KMS-11 (cell line): ENCODE results near the gene PTP4A1.

Experiments
- H2AFZ ChIP-seq: fragments of 200-600 bp; sonication (generic); 2 replicates; pipeline ENCODE4 v1.6.1; 2016; ENCODE audit warnings: antibody characterized with exemption, mixed run types, low read depth
- H3K27ac ChIP-seq: fragments of 200-600 bp; sonication (generic); 2 replicates; pipeline ENCODE4 v1.6.1; 2016; ENCODE audit warnings: mild to moderate bottlenecking, mixed run types
- H3K27me3 ChIP-seq: fragments of 200-600 bp; sonication (generic); 2 replicates; pipeline ENCODE4 v1.6.1; 2017; ENCODE audit warnings: mild to moderate bottlenecking, low read depth, mixed run types, moderate library complexity; ENCODE audit not compliant: insufficient read depth
- H3K36me3 ChIP-seq: fragments of 200-600 bp; sonication (generic); 2 replicates; pipeline ENCODE4 v1.6.1; 2017; ENCODE audit warnings: mild to moderate bottlenecking, mixed run types; ENCODE audit not compliant: insufficient read depth
- H3K4me1 ChIP-seq: fragments of 200-600 bp; sonication (generic); 2 replicates; pipeline ENCODE4 v1.6.1; 2016; ENCODE audit warnings: mild to moderate bottlenecking, low read depth, mixed run types; ENCODE audit not compliant: poor library complexity, severe bottlenecking
- H3K4me2 ChIP-seq: fragments of 200-600 bp; sonication (generic); 2 replicates; pipeline ENCODE4 v1.7.0; 2016; ENCODE audit warnings: mild to moderate bottlenecking, mixed run types
- H3K4me3 ChIP-seq: fragments of 200-600 bp; sonication (generic); IDR thresholded peaks from 2 replicates; pipeline ENCODE4 v1.6.1; 2017; ENCODE audit warnings: low read depth, low read length, mixed read lengths; ENCODE audit not compliant: insufficient read depth
- H3K79me2 ChIP-seq: fragments of 200-600 bp; sonication (generic); 2 replicates; pipeline ENCODE4 v1.6.1; 2016; ENCODE audit warnings: low read depth, mixed run types; ENCODE audit not compliant: insufficient read depth
- H3K9ac ChIP-seq: fragments of 200-600 bp; sonication (generic); 2 replicates; pipeline ENCODE4 v1.6.1; 2016; ENCODE audit warnings: mild to moderate bottlenecking, mixed run types
- H4K20me1 ChIP-seq: fragments of 200-600 bp; sonication (generic); 2 replicates; pipeline ENCODE4 v1.6.1; 2016; ENCODE audit warnings: mild to moderate bottlenecking, mixed run types; ENCODE audit not compliant: insufficient read depth
- CTCF ChIP-seq: fragments of 200-600 bp; sonication (generic); conservative IDR thresholded peaks from 2 replicates; pipeline ENCODE4 v1.6.1; 2017; ENCODE audit warnings: low read depth, mild to moderate bottlenecking, antibody characterized with exemption, low read length, moderate library complexity, mixed read lengths

Gene PTP4A1

DNA sequence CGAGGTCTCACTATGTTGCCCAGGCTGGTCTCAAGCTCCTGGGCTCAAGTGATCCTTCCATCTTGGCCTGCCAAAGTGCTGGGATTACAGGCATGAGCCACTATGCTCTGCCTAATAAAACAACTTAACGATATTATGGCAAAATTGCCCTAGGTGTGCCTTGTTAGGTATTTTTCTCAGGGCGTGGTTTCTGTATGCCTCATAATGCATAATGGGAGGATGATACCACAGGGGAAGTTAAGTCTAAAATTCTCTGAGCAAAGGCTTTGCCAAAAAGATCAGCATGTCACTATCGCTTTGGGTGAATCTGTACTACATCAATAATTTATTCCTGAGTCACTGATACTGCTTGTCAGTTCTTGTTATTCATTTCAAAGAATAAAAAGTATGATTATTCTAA is 15.9 kb upstream of the PTP4A1 start:
- TF ChIP-seq CTCF = no peak
- no peaks in the 10 kb centered on the region for H3K79me2 ChIP-seq

DNA sequence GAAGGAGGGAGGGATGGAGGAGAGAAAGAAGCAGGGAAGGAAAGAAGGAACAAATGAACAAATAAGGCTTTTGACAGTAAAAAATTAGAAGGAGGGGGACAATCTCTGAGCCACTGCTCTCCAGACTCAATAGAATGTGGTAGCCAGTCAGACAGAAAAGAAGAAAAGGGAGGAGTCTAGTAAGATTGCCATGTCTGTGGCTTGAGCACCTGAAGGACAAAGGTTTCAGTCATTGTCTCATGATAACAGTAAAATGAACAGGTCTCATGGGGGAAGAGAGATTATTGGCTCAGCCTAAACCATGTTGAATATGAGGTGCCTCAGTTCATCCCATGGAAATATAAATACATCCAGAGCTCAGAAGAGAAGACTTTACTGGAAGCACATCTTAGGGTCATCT is 14.0 kb upstream of the PTP4A1 start:
- H3K4me2 ChIP-seq = no peak overlapping the region
- H4K20me1 ChIP-seq = no peaks in the 10 kb centered on the region
- no peak overlapping the region for H3K27ac ChIP-seq
- H3K4me3 ChIP-seq = no peak overlapping the region
- no peaks in the 10 kb centered on the region for H3K36me3 ChIP-seq
- no peak overlapping the region for H3K9ac ChIP-seq
- H3K79me2 ChIP-seq = no peaks in the 10 kb centered on the region
- no peak overlapping the region for H2AFZ ChIP-seq
- H3K27me3 ChIP-seq = no peaks in the 10 kb centered on the region
- H3K4me1 ChIP-seq = no peaks in the 10 kb centered on the region
- TF ChIP-seq CTCF = no peak

More for the DNA sequence above, 15.9 kb upstream of the PTP4A1 start:
- Histone ChIP-seq H3K4me3 (no peak overlapping the region), H3K36me3 (no peaks in the 10 kb centered on the region), H4K20me1 (no peaks in the 10 kb centered on the region), H2AFZ (no peak overlapping the region), H3K4me2 (no peak overlapping the region), H3K27ac (no peak overlapping the region), H3K9ac (no peak overlapping the region), H3K4me1 (no peaks in the 10 kb centered on the region), H3K27me3 (no peaks in the 10 kb centered on the region)

GRCh38 chr6:63560801-63561287 is 11.4 kb upstream of the PTP4A1 start:
- no peak for TF ChIP-seq CTCF
- Histone ChIP-seq H4K20me1 (no peaks in the 10 kb centered on the region), H3K27me3 (no peaks in the 10 kb centered on the region), H3K4me1 (no peaks in the 10 kb centered on the region), H3K27ac (no peak overlapping the region), H2AFZ (no peak overlapping the region), H3K9ac (no peak overlapping the region), H3K36me3 (no peaks in the 10 kb centered on the region), H3K4me2 (no peak overlapping the region), H3K4me3 (no peak overlapping the region), H3K79me2 (no peaks in the 10 kb centered on the region)

DNA sequence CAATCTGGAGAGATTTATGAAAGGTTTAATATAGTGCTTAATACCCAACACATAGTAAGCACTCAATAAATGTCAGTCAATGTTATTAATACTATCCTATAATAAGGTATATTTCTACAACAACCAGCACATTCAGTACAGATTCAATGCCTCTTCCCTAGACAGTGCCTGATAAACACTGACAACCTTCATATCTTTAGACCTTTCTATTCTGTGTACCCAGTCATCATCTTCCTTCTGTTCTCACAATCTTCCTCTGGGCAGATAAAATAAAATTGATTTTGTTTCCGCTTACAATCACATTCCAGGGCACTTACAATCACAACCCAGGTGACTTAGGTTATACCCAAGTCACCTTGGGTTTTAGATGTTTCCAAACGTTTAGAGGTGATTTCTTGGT is 11.0 kb upstream of the PTP4A1 start:
- H3K36me3 ChIP-seq = no peaks in the 10 kb centered on the region
- no peak overlapping the region for H3K4me2 ChIP-seq
- no peaks in the 10 kb centered on the region for H3K27me3 ChIP-seq
- no peaks in the 10 kb centered on the region for H3K79me2 ChIP-seq
- no peak for TF ChIP-seq CTCF
- H4K20me1 ChIP-seq = no peaks in the 10 kb centered on the region
- H3K27ac ChIP-seq = no peak overlapping the region
- H3K9ac ChIP-seq = no peak overlapping the region
- H3K4me3 ChIP-seq = no peak overlapping the region
- H2AFZ ChIP-seq = no peak overlapping the region
- no peaks in the 10 kb centered on the region for H3K4me1 ChIP-seq
